Glomerular endothelial cell (primary cell): Measurements from ENCODE around the gene CTIF. TPM values are rescaled to one million over a fixed set of nuclear protein-coding genes. Genes with fewer than 3 reads are reported as not detected.

Experiments
- DNase-seq: peaks from one replicate; pipeline ENCODE4 v3.0.0-alpha.2; 2011; ENCODE audit warnings: low read depth, low spot score; ENCODE audit errors: extremely low read depth
- total RNA-seq: library from RNA; depleted of rRNA; stranded (reverse); fragments of >200 nt; gene quantifications from 2 replicates; pipeline ENCODE4 v1.2.3, GENCODE V29; 2015

Gene CTIF
- total RNA-seq, 1 donor from 2014 or later, result 55.4 TPM

DNA sequence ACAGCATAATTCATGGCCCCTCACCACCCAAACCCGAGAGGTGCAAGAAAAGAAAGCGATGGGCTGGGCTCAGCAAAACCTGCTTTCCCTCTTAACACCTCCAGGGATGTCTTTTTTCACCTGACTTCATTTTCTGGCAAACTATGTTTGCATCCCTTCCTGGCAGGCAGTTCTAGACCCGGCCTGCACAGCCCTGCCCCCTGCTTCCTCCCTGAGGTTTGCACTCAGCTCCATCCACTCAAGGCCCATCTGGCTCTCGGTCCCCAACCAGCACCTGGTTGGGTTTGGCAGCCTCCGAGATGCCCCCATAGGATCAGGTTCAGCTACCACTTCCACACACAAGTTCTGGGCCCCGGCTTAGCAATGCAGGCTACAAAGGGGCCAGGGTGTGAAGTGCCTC is 226.2 kb downstream of the CTIF start:
- DNase-seq, result no peak

- no peak for DNase-seq
These were observed 227.2 kb downstream of the CTIF start for GRCh38 chr18:48766026-48766425.

DNA sequence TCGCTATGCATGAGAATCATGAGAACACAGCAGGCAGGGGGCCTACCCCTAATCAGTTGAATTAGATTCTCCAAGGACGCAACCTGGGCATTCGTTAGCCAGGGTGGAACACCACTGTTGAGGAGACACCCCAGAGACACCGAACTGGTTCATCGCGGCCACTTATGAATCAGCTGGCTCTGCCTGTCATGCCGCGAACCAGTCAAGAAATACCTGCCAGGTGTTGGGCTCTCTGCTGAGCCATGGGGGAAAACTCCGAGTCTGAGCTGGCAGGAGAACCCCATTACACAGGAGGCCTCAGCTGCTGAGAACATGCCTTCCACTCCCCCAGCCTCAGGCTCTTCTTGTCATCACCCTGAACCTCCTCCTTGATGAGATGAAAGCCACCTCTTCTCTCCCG is 227.7 kb downstream of the CTIF start:
- no peak for DNase-seq

DNA sequence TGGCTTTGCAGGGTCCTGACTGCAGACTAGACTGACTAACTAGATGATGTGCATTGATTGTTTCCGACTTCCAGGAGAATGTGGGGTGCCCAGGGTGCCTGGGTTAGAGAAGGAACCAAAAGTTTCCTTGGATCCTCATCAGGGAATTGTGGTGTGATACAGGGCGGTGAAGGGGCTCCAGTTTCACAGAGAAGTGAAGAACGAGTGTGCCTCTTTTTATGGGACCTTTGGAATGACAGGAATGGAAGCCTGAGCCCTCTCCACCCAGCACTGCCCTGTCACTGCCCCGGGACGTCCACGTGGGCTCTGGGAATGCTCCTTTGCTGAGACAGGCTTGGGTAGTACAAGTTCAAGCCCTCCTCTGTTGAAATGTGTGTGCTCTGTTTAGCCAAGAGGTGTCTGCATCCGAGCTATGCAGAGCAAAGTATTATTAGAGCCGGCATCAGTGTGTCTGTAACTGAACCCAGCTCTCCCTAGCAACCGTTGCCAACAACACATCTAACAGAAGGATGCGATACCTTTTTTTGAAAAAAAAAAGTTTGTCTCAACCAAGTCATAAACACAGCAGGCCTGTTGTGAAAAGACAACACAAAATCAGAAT is 228.4 kb downstream of the CTIF start:
- no peak for DNase-seq

DNA sequence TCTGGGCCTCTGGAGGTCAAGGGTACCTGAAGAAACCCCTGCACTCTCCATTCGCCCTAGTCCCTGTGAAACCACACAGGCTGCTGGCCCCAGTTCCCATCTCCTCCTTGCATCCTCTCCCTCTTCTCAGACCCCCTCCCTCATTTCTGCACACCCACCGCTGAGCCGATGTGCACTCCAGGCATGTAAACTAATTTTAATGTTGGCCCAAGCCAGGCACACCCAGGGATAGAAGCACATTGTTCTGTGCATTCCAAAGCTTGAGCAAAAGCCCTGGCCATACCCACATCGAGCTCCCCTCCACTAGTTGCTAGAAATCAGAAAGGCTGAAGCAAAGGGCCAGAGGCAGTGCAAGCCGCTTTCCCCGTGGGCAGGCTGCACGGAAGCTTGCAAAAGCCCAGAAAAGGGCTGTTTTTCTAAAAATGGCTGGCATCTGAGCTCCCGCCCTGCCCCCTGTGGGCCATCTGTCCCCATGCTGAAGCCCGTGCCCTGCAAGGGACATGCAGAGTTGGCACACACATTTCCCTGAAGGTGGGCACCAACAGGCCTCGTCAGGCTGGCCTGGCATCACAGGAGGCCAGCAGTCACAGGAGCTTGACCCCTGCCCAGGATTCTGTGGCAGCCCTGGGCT is 230.3 kb downstream of the CTIF start:
- no peak for DNase-seq

DNA sequence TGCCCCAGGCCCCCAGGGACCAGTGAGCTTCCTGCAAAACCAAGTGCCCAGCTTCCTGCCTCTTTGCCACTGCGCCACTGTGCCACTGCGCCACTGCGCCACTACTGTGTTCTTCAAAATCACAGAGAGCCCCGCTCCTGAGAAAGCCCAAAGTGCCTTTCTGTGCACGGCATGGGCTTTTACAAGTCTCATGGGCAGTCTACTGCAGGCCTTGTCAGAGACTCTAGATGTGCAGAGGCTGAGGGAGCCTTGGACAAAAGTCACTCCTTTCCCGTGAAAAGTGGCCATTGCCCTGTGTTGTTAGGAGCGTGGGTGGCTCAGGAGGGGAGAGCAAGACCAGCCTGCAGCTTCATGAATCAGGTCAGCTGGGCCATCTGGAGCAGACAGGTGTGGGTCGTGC is 231.4 kb downstream of the CTIF start:
- no peak for DNase-seq

DNA sequence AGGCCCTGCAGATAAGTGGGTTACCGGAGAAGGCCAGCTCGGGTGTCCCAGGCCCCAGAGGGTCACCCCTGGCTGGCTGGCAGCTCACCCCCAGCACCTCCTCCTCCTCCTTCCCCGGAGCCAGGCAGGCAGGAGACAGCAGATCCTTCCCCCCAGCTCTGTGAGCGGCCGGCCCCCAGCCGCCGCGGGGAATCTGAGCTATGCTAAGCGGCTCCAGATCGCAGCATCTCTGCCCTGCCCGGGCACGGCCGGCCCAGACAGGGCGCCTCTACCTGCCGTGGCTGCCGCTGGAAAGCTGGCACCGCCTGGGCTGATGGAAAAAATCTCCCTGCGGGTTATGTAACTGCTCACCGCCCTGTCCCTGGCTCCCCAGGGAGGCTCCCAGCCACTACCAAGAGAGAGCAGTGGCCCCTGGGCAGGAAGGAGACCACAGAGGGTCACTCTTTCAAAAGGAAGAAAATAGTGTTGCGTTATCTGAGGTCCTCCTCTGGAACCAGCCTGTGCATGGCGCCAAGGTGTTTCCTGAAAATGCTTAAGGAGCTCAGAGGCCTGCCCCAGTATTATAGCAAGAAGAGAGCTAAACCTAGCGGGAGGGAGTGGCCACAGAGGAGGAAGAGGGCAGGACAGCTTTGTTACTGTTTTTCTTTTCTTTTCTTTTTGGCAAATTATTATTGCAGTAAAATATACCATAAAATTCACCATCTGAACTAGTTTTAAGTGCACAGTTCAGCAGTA is 233.0 kb downstream of the CTIF start:
- no peak for DNase-seq

- DNase-seq, result no peak
These were observed 233.6 kb downstream of the CTIF start for GRCh38 chr18:48772457-48772856.

DNA sequence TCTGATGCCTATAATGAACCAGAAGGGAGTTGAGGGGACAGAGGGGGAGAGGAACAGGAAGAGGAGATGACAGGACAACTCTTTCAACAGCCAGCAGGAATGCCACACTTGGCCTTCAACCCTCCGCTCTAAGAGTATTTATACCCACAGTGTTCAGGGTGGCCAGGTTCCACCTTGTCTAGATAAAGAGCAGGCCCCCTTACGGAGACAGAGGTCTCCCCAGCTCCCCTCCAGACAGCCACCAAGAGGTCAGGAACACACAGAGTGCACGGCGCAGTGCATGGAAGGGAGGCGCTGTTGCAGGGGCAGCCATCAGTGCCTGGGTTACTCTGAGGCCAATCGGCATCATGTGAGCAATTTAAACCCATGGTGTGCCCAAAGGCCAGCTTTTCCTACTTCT is 235.0 kb downstream of the CTIF start:
- DNase-seq, result no peak

DNA sequence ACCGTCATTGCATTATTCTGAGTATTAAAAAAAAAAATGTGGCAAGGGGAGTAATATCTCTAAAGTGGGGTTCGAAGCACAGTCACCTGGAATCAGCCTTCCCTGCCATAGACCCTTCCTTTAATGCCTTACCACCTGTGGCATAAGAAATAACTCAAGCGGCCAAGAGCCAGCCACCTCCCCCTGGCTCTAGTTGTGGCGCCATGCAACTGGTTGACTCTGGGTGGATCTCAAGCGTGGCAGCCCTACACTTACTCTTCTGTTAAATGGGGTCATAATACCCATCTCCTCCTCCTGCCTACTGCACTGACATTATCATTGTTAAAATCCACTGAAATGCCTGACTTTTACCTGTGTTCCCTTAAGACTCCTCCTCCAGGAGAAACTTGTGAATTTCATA is 236.1 kb downstream of the CTIF start:
- no peak for DNase-seq

- DNase-seq, result no peak
These were observed 236.7 kb downstream of the CTIF start for GRCh38 chr18:48775372-48776155.

DNA sequence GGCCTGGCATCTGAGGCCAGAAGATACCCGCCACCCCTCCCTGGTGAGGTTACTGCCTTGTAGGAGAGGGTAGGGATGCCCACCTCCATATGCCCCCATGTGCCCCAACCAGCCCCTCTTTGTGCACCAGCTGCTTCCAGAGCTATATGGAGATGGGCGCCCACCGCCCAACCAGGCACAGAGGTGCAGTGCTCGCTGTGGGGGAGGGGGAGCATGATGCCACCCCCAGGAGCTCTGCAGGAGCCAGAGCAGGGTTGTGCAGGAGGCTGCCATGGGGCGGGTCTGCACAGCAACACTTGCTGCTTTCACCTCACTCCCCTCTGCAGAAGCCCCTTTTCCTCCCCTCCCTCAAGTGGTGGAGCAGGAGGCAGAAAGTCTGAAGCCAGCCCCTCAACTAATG is 237.3 kb downstream of the CTIF start:
- DNase-seq, result no peak

DNA sequence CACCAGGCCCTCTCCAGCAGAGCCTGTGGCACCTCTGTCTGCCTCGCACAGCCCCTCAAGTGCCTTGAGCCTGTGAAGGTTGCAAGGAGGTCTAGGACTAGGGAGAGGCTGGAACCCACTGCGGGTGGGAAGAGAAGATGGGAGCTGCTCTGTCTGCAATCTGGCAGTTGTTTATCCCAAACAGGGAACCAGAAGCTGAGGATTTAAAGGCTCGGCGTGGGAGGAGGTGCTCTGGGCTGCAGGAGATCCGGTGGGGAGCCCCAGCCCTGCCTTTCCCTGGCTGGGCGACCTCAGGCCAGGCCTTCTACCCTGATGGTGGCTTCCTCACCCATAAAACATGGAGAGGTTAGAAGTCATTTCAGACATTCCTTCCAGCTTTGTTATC is 237.8 kb downstream of the CTIF start:
- no peak for DNase-seq

DNA sequence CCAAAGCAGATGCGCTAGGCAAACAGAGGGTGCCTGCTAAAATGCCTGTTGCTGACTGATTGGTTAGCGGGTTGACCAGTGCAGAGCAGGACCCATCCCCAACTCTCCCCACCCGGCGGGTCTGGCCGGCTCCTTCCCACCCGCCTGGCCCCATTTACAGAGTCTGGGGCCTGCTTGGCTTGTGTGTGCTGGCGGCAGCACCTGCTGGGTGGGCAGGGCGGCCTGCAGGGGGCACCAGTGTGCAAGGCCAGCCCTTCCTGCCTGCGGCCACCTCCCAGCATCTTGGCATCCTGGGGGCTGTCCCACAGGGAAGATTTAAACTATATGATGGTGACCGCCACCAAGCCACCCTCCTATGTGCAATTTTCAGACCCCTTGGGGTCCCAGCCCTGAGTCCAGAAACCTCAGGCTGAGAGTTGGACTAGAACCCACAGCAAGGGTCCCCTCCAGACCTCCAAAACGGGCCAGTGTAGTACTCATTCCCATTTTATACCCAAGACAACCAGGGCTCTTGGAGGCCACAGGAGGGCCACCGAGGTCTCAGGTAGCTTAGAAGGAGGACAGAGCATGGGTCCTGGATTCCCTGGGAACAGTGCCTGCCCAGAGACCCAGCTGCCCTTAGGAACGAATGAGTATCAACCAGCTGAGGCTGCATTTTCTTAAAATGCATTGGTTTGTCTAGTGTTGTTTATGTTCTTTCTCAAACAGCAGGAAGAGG is 238.4 kb downstream of the CTIF start:
- no peak for DNase-seq

GRCh38 chr18:48777744-48778116 is 238.9 kb downstream of the CTIF start:
- no peak for DNase-seq

DNA sequence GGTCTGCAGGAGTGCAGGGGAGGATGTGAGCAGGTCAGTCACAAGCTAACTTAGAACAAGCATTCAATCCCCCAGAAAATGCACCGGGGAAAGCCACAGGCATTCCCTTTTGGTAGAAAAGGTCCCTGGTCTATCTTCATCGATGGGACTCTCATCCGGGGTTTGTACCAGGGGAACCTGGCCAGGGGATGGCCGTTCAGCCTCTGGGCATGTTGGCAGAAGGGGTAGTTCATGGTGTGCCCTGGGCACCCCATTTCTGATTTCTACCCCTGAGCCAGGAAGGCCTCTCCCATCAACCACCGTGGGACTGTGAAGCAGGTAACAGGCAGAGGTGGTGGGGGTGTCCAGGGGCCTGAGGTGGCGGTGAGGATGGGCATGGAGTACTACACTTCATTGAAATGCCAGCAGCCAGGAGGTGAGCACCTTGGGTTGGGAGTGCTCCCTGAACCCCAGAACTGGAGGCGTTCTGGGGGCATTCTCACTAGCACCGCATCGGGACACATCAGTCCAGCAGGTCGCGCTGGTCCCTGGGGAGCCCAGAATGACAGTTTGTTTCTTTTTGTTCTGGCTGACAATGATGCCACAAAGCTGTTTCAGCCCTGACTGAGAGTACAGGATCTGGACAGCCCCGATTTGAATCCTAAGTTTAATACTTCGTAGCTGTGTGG is 239.6 kb downstream of the CTIF start:
- no peak for DNase-seq

- no peak for DNase-seq
These were observed 240.6 kb downstream of the CTIF start for GRCh38 chr18:48779462-48779861.

- DNase-seq, result no peak
These were observed 241.5 kb downstream of the CTIF start for GRCh38 chr18:48780201-48780912.

DNA sequence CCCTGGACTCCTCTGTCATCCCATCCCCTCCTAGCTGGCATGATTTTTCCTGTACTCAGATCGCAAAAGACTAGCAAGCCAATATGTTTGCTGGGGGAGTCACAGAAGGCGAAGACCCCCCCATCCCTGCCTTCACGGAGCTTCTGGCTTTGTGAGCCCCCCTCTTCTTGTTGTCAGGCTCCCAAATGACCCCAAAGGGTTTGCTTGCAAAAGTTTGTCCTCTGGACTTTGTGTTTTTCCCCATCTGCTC is 242.0 kb downstream of the CTIF start:
- no peak for DNase-seq
